ENCODE results near the gene SLC40A1. TPM values are rescaled to one million over a fixed set of nuclear protein-coding genes. Genes with fewer than 3 reads are reported as not detected.

The SLC40A1 gene
- total and polyA plus RNA-seq, 2 of the 13 experiments (the other 11 are each of a cell fraction or from before 2014, with no cell fraction given) = 10.6 to 24.9 TPM

DNA sequence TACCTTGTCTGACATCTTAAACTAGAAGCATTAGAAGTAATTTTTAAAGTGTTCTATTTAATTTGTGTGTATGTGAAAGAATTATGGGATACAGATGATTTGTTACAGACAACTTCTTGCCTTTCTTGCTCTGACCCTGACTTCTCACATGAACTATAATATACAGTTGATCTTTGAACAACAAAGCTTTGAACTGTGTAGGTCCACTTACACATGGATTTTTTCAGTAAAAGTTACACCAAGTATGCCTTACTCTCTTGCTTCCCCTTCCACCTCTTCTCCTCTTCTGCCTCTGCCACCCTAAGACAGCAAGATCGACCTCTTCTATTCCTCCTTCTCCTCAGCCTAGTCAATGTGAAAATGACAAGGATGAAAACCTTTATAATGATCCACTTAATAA is 42.2 kb downstream of the SLC40A1 start (continued):
- TF ChIP-seq, protein P1, sequence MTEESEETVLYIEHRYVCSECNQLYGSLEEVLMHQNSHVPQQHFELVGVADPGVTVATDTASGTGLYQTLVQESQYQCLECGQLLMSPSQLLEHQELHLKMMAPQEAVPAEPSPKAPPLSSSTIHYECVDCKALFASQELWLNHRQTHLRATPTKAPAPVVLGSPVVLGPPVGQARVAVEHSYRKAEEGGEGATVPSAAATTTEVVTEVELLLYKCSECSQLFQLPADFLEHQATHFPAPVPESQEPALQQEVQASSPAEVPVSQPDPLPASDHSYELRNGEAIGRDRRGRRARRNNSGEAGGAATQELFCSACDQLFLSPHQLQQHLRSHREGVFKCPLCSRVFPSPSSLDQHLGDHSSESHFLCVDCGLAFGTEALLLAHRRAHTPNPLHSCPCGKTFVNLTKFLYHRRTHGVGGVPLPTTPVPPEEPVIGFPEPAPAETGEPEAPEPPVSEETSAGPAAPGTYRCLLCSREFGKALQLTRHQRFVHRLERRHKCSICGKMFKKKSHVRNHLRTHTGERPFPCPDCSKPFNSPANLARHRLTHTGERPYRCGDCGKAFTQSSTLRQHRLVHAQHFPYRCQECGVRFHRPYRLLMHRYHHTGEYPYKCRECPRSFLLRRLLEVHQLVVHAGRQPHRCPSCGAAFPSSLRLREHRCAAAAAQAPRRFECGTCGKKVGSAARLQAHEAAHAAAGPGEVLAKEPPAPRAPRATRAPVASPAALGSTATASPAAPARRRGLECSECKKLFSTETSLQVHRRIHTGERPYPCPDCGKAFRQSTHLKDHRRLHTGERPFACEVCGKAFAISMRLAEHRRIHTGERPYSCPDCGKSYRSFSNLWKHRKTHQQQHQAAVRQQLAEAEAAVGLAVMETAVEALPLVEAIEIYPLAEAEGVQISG (CRISPR knock-in tag; IDR thresholded peaks at IDR 0.05) = no peak
- TF ChIP-seq, protein P2, sequence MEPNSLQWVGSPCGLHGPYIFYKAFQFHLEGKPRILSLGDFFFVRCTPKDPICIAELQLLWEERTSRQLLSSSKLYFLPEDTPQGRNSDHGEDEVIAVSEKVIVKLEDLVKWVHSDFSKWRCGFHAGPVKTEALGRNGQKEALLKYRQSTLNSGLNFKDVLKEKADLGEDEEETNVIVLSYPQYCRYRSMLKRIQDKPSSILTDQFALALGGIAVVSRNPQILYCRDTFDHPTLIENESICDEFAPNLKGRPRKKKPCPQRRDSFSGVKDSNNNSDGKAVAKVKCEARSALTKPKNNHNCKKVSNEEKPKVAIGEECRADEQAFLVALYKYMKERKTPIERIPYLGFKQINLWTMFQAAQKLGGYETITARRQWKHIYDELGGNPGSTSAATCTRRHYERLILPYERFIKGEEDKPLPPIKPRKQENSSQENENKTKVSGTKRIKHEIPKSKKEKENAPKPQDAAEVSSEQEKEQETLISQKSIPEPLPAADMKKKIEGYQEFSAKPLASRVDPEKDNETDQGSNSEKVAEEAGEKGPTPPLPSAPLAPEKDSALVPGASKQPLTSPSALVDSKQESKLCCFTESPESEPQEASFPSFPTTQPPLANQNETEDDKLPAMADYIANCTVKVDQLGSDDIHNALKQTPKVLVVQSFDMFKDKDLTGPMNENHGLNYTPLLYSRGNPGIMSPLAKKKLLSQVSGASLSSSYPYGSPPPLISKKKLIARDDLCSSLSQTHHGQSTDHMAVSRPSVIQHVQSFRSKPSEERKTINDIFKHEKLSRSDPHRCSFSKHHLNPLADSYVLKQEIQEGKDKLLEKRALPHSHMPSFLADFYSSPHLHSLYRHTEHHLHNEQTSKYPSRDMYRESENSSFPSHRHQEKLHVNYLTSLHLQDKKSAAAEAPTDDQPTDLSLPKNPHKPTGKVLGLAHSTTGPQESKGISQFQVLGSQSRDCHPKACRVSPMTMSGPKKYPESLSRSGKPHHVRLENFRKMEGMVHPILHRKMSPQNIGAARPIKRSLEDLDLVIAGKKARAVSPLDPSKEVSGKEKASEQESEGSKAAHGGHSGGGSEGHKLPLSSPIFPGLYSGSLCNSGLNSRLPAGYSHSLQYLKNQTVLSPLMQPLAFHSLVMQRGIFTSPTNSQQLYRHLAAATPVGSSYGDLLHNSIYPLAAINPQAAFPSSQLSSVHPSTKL (CRISPR knock-in tag; IDR thresholded peaks at IDR 0.05) = 0 out of 2 replicates have a peak, but pooled peaks have one; percentile 24
- no peak for TF ChIP-seq ARNT2 (CRISPR knock-in tag; IDR thresholded peaks at IDR 0.05; ENCODE audit: low read depth)

DNA sequence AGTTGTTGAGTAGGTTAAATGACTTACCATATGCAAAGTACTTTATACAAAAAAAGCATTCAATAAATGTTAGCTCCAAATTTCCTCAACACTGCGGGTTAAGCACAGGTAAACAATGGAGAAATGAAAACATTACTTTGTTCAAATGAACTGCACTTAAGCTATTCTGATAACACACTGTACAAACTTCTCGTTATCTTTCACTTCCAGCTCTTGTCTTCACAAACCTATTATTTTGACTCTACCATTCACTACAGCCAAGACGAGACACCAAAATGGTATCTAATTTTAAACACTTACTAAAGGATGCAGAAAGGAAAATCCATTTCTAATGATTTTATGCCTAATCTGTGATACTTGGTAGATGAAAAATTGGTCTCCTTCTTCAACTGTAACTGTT is 43.8 kb downstream of the SLC40A1 start:
- DNase-seq (ENCODE audit: low spot score) (no peak), ATAC-seq (no peak), FAIRE-seq (no peak)
- CTCF ChIA-PET (ENCODE audit: low intra/inter-chr PET ratio, low total read pairs) = no interaction called here
- Histone ChIP-seq H3K4me1 (ENCODE audit: insufficient read depth, low read length) (peaks cover 43% of the 10 kb centered on the region), H3K9ac (ENCODE audit: insufficient read depth, low read depth, low read length) (no peak overlapping the region), H3K4me2 (ENCODE audit: low read depth, low read length) (no peak overlapping the region), H3K36me3 (replicated peaks in 1 of 2; ENCODE audit: control insufficient read depth in 1 of 2, insufficient read depth in 2 of 2, low read length in 2 of 2) (no peaks in the 10 kb centered on the region), H3K27ac (ENCODE audit: extremely low read length, insufficient read depth, low read length) (no peak overlapping the region), H2AFZ (ENCODE audit: low read length) (no peak overlapping the region), H4K20me1 (ENCODE audit: insufficient read depth, low read length) (no peaks in the 10 kb centered on the region), H3K4me3 (replicated peaks in 1 of 3; ENCODE audit: insufficient read depth in 1 of 3, low read depth in 2 of 3, low read length in 3 of 3) (no peak overlapping the region), H3K9me3 (ENCODE audit: low read length) (no peaks in the 10 kb centered on the region), H3K79me2 (ENCODE audit: insufficient read depth, low read length) (no peaks in the 10 kb centered on the region), H3K27me3 (ENCODE audit: control insufficient read depth in 1 of 2, insufficient read depth in 2 of 2, low read length in 2 of 2) (no peaks in the 10 kb centered on the region)
- 83% methylated on average over 3 of the region's 3 CpGs for WGBS (ENCODE audit: low lambda C conversion rate)
- POLR2A ChIA-PET = no interaction called here
- in situ Hi-C loops (cut with HindIII; ENCODE audit: extremely low pct_ligation_motif_present, low pct_unique_long_range_greater_than_20kb) = no loop called here
- BruUV-seq (replicated peaks) = no TSS peak
- intact Hi-C loops (cut with micrococcal nuclease; ENCODE audit: unreplicated experiment) = no loop called here
- TF ChIP-seq ZKSCAN8 (CRISPR knock-in tag; IDR thresholded peaks at IDR 0.05; ENCODE audit: borderline replicate concordance) (no peak), KDM5B (CRISPR knock-in tag; IDR thresholded peaks at IDR 0.05; ENCODE audit: borderline replicate concordance) (no peak), MED1 (CRISPR knock-in tag; IDR thresholded peaks at IDR 0.05) (no peak), ZNF563 (CRISPR knock-in tag; IDR thresholded peaks at IDR 0.05) (no peak), ZC3H4 (CRISPR knock-in tag; IDR thresholded peaks at IDR 0.05; ENCODE audit: borderline replicate concordance) (no peak), SRSF1 (optimal IDR thresholded peaks at IDR 0.05; ENCODE audit: low read depth, low read length) (no peak), SRSF4 (IDR thresholded peaks at IDR 0.05; ENCODE audit: low read depth, low read length, poor library complexity, severe bottlenecking) (no peak)
- TF ChIP-seq, protein P3, sequence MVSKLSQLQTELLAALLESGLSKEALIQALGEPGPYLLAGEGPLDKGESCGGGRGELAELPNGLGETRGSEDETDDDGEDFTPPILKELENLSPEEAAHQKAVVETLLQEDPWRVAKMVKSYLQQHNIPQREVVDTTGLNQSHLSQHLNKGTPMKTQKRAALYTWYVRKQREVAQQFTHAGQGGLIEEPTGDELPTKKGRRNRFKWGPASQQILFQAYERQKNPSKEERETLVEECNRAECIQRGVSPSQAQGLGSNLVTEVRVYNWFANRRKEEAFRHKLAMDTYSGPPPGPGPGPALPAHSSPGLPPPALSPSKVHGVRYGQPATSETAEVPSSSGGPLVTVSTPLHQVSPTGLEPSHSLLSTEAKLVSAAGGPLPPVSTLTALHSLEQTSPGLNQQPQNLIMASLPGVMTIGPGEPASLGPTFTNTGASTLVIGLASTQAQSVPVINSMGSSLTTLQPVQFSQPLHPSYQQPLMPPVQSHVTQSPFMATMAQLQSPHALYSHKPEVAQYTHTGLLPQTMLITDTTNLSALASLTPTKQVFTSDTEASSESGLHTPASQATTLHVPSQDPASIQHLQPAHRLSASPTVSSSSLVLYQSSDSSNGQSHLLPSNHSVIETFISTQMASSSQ (IDR thresholded peaks at IDR 0.05; ENCODE audit: low read depth) = no peak
- TF ChIP-seq, protein P3 (CRISPR knock-in tag; IDR thresholded peaks at IDR 0.05; ENCODE audit: borderline replicate concordance) = no peak
